GM04503 (cell line): ENCODE data around the gene SSC5D.

Source experiments
- DNase-seq: peaks from one replicate; pipeline ENCODE4 v3.0.0-alpha.2; 2012; ENCODE audit warnings: low read depth

SSC5D gene

DNA sequence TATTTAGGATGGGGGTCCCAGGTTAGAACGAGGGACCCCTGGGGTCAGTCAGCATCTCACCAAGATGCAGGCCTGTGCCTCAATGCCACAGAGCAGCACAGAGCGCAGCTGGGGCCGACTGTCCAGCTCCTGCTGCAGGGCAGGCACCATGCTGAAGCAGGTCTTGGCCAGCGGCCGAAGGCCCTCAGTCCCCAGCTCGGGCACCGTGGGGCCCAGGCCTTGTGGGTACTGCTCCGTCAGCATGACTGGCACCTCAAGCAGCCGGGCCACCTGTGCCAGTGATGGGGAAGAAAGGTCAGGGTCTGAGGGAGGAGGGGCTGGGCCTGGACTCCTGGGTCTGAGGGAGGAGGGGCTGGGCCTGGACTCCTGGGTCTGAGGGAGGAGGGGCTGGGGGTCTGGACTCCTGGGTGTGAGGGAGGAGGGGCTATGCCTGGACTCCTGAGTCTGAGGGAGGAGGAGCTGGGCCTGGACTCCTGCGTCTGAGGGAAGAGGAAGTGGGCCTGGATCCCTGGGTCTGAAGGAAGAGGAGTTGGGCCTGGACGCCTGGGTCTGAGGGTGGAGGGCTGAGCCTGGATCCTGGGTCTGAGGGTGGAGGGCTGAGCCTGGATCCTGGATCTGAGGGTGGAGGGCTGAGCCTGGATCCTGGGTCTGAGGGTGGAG, 32.5 kb upstream of the SSC5D start:
- no peak for DNase-seq

DNA sequence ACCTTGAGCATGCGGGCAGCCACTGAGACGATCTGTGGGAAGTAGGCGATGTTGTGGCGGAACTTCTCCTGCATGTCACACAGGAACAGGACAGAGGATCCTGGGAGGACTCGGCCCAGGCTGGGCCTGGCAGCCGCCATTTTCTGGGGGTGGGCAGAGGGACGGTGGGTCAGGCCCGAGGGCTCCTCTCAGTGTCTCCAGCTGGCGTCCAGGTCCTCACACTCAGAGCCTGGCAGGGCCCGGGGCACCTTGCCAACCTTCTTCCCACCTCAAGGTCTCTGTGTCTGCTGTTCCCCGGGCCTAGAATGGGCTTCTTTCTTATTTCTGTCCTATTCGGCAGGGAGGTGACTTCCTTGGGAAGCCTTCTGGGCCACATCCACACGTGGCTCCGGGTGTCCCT, 31.9 kb upstream of the SSC5D start:
- DNase-seq: no peak

DNA sequence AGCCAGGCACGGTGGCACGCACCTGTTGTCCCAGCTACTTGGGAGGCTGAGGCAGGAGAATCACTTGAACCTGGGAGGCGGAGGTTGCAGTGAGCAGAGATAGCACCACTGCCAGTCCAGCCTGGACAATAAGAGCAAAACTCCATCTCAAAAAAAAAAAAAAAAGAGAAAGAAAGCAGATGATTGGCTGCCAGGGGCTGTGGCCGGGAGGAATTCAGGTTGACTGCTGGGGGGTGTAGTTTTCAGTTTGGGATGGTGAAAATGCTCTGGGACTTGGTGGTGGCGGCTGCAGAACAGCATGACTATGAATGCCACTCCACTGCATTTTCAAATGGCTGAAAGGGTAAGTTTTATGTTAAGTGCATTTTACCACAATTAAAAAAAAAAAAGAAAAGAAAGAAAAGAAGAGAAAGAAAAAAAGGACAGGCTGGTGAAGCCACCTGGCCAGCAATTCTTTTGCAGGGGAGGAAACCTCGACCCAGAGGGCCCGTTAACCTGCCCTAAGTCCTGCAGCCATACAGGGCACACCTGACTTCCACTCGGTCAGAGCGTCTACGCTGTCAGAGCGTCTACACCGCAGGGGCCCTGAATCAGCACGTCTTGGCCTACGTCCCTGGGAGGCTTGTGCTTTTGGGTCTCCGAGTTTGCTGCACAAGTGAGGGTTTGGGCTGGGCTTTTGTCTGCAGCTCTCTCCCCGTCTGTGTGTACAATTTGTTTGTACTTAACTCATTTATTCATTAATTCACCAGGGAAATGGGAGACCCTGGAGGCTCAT, 30.4 kb upstream of the SSC5D start:
- no peak for DNase-seq

DNA sequence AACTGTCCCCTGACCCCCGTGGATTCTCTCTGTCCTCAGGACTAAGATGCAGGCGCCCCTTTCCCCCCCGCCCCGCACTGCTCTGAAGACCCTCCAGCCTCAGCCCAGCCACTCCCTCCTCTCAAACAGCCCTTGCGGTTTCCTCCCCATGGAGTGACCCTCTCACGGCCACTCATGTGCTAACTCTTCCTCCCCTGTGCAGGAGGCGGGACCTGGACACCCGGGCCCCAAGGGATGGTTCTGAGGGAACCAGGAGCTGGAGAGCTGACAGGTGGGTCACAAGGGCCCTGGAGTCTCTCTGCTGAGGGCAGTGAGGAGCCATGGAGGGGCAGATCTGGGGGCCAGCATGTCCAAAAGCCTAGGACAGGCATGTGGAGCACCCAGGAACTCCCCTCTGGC, 28.7 kb upstream of the SSC5D start:
- DNase-seq: no peak

DNA sequence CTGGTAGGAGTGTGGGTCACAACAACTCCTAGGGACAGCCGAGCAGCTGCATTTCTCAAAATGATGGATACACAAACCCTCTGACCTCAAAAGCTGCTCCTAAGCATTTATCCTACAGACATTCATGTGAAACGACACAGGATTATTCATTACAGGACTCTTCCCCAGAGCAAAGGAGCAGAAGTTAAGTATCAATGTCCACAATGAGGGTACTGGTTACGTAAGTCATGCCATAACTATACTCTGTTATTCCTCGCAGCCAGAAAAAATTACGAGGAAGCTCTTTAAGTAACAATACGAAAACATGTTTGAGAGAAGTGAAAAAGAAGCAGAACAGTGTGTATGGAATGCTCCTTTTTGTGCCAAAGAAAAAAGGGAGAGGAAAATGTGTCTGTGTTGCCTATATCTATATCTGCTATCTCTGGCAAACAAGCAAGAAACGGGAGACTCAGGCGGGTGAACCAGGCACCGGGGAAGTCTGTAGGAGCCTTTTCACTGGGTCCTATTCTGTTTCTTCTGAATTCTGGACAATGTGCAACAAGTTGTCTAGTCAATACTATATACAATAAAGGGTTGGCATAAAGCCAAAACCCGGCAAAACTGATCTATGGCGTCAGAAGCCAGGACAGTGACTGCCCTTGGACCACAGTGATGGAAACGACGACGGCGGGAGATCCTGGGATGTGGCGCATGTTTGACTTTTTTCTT, 28.1 kb upstream of the SSC5D start:
- no peak for DNase-seq

DNA sequence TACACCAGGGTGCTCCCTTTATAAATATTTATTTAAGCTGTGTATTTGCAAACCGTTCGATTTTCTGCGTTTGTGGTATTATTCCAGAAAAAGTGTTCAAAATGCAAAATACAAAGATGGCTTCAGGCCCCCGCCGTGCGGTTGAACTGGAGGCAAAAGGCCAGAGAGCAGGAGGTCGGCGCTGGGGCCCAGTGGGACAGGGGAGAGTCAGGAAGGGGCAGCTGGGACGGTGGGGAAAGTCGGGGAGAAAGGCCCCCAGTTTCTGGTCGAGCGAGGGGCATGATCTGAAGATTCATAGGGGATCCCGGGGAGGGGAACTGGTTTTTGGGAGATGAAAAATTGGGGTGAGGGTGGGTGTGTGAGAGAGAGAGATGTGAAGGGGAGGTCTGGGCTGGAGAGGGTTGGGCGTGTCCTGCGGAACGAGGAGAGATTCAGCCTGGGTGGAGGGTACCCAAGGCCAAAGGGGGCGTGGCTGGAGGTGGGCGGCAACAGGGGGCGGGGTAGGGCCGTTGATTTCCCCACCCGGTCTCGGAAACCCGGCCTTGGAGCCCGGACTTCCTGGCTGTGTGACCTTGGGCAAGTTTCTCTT, 27.5 kb upstream of the SSC5D start:
- DNase-seq: peak; percentile 45

DNA sequence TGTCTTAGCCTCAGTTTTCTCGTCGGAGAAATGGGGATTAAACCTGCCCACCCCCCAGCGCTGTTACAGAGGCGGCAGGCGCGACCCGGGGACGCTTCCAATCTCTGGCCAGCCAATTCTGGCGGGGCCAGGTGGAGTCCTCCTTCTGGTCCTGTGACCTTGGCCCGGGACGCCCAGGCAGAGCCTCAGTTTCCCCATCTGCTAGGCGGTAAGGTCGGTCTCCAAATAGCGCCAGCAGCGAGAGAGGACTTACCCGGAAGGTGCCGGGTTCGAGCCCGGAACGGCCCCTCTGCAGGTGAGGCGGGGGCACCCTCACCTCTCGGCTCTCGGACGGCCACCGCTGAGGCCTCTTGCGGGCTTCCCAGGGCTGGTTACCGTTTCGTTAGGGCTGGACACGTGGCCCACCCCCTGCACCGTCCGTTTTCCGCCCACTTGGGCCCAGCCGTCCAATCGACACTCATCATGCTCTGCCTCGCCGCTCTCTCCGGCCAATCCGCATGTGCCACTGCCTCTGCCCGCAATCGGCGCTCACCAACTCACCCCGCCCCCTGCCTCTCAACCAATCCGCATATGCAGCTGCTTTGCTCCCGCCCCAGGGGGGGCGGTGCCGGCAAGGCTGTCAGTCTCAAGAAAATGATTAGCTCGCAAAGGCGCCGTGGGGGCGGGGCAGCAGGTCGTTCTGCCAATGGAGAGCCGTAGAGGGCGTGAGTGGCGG, 26.8 kb upstream of the SSC5D start, which contains the start of gene ISOC2:
TSS of gene ISOC2 (minus strand) at position 384 of the 715 bp plus-strand sequence. CDS start 5,156 bp downstream, outside the sequence.
- peak; percentile 98 for DNase-seq

DNA sequence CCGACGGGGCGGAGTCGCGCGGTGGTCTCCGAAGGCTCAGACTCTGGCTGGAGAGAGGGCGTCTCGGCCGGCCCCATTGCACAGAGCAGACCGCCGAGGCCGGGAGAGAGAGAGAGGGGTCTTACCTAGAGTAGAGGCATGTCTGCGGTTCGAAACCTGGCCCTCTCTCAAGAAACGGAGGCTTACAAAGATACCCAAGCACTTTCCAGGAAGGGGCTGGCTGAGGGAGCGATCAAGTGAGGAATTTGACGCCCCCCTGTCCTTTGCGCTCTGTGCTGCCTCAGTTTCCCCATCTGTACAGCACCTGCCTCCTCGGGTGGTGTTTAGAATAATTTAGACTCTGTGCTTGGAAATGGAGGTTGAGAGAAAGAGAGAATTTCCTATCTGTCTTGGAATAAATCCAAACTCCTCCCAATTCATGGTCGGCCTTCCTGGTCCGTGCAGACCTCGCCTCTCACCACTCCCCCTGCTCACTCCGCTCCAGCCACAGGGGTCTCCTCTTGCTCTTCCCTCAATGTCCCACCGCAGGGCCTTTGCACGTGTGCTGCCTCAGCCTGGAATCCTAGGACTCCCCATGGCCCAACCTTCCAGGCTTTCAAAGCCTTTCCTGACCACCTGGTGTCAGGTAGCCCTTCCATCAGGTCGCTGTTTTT, 26.1 kb upstream of the SSC5D start:
- DNase-seq: no peak

DNA sequence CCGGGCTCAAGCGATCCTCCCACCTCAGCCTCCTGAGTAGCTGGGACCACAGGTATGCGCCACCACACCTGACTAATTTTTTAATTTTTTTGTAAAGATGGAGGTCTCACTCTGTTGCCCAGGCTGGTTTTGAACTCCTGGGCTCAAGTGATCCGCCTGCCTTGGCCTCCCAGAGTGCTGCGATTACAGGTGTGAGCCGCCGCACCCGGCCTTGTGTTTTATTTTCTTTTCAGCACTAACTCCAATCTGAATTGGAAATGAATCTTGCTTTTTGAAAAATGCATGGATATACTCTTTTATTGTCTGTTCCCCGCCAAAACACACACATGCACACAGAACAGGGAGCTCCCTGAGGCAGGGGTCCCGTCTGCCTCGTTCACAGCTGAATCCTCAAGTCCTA, 25.5 kb upstream of the SSC5D start:
- DNase-seq: no peak

DNA sequence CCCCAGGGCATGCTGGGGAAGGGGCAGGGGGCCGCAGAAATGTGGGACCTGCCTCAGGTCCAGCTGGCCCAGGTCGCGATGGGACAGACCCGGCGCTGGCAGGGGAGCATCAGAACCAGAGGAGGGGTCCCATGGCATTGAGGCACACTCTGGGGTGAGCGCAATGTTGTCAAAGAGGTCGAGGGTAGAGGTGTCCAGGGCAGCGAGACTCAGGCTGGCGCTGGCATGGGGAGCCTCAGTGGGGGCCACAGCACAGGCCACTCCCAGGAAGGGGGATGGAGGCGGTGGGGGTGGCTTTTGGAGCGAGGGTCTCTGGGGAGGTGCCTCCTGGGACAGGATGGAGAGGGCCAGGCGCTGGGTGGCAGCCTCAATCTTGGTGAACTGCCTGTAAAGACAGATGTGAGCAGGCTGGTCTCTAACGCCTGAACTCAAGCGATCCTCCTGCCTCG, 24.6 kb upstream of the SSC5D start:
- DNase-seq: no peak

DNA sequence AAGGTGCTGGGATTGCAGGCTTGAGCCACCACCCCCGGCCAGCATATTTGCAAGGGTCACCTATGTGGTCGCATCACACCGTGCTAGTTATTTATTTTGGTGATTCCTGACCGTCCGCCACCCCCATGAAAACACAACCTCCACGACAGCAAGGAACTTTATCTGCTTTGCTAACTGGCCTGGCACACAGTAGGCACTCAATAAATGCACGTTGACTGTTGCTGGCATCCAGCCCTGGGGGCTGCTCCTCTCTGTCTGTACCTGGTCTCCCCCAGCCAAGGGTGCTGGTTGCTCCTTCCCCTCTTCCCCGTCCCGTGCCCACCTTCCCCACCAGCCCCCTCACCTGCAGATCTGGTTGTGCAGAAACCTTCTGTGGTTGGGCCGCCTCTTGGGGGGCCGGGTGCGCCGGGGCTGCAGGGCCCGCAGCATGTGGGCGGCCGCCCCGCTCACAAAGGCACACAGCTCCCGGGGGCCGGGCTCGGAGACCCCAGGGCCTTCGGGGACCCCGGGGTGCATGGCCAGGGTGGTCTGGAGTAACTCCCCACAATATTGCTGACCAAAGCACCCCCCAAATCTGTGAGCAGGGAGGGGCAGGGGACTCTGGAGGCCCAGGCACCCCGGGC, 24.1 kb upstream of the SSC5D start:
- no peak for DNase-seq

DNA sequence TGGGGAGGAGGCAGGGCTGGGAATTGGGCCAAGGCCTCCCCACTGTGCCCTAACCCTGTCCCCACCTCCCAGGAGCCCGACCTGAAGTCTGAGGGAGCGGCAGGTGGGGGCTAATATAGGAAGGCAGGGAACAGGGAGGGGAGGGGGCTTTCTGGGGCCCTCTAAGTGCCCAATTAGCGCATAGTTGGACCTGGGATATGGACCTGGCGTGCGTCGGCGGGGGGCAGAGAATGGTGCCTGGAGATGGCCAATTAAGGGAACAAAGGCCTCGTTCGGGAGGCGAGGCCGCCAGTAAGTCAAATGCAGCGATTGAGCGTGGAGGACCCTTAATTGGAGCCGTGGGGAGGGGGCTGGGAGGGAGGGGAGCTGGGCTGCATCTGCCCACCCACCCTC, 23.6 kb upstream of the SSC5D start, which contains the start of gene C19orf85:
TSS of gene C19orf85 (minus strand) at position 90 of the 393 bp plus-strand sequence. CDS start 197 bp downstream, outside the sequence.
- no peak for DNase-seq

DNA sequence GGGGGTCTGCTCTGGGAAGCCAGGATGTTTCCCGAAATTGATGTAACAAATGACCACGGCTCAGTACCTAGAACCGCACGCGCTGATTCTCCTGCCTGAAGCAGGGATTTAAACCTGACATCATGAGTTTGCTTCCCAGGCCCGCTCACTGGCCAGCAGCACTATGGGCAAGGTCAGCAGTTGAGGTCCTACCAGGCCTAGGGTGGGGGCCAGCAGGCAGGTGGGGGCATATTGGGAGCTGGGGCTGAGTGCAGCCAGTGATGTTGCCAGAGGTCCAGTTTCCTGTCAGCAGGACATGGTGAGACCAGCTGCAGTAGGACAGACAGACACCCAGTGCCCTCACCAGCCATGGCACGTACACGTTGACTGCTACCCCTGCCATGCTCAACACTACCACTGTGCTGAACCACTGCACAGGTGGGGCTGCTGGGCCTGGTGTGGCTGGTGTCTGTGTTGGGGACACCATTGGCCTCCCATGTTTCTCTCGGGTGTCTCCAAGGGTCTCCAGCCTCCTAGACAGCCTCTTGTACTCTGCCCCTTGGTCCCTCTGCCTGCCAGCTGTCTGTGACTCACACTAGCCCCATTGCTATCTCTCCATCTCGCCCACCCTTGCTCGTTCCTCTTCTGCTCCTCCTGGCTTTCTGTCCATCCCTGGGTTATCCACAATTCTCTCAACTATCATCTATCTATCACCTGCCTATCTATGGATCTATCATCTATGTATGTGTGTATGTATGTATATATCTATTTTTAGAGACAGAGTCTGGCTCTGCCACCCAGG, 22.6 kb upstream of the SSC5D start:
- DNase-seq: no peak

DNA sequence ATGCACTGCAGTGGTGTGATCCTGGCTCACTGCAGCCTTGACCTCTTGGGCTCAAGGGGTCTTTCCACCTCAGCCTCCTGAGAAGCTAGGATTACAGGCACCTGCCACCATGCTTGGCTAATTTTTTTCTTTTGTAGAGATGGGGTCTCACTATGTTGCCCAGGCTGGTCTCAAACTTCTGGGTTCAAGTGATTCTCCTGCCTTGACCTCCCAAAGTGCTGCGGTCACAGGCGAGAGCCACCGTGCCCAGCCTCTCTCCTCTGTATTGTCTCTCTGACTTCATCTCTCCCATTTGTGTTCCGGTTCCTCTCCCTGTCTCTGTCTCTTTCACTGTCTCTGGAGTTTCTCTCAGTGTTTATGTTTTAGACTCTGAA, 22.0 kb upstream of the SSC5D start:
- DNase-seq: no peak

DNA sequence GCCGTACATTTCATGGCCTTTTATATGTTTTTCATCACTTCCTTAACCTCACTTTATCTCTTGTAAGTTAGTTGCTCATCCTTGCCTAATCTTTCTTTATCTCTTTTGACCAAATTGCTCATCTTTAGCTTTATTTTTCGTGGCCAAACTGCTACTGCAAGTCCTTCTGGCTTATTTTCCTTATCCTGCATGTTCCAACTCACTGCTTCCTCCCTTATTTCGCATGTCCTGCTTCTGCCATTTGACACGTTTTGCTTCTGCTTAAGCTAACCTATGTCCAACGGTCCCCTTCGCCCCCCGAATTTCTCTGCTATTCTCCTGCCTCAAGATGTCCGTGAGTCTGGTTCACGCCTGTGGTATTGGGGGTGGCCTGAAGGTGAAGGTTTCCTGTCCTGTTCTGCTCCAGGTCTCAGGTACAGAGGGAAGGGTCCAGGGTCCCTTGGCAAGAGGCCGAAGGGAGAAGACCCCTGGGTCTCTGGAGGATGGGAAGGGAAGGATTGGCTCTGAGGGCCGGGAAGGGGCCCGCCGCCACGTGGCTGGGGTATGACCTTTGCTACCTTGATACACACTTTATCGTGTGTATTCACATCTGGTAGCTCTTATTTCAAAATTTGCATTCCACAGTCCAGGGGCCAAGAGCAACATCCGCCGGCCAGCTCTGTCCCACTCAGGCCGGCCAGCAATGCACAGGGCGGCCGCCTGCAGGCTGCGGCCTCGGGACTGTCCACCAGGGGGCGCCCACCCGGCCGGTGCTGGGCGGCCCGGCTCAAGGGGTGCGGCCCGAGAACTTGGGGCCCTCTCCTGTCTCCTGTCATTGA, 20.8 kb upstream of the SSC5D start:
- no peak for DNase-seq

DNA sequence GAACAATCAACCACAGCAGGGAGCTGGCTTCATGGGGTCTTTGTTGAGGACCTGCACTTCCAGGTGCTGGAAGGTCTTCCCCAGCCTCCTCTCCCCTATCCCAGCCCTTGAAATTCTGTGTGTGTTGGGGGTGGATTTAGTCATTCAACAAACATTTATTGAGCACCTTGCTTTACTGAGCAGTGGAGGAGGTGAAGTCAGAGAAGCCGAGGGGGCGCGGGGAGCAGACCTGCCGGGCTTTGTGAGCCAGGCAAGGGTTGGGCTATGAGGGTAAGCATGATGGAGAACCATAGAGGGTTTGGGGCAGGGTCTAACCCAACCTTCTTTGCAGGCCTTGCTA, 20.2 kb upstream of the SSC5D start:
- no peak for DNase-seq

DNA sequence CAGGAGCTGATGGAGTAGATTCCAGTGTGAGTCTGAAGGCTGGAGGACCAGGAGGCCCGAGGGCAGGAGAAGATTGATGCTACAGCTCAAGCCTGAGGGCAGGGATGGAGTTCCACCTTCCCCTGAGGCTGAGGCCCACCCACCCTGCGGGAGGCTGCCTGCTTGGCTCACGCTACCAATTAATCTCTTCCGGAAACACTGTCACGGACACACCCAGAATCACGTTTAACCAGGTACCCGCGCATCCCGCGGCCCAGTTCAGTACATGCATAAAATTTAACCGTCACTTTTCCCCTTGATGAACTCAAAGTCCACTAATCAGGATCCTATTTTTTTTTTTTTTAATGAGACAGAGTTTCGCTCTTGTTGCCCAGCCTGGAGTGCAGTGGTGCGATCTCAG, 17.0 kb upstream of the SSC5D start:
- DNase-seq: no peak

DNA sequence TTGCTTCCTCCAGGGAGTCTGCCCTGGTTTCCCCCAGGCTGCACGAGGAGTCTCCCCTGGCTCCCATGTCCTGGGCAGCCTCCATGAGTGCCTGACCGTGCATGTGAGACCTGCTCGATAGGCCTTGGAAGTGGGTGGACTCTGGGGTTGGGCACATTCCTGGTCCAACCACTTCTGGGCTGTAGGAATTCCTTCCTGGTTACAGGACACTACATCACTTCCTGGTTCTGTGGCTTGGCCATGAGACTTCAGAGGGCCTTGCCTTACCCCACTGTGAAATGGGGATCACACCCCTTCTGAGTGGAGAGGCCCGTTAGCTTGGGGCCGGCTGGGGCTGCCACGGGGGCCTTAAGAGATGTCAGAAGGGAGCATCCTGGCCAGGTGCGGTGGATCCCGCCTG, 15.8 kb upstream of the SSC5D start:
- DNase-seq: no peak
